GM19463 (cell line): ENCODE results near the gene NAT14.

Source experiments
- ATAC-seq: cut with Tn5 transposase; IDR thresholded peaks from one replicate; pipeline ENCODE4 v1.9.1; 2021; ENCODE audit warnings: mild to moderate bottlenecking, moderate library complexity; ENCODE audit not compliant: unreplicated experiment

NAT14 gene

GRCh38 chr19:55500368-55500952, 15.5 kb downstream of the NAT14 start:
- no peak for ATAC-seq

GRCh38 chr19:55502197-55502952, 17.4 kb downstream of the NAT14 start:
- ATAC-seq: no peak

- no peak for ATAC-seq
Observed at GRCh38 chr19:55503157-55503501, 18.1 kb downstream of the NAT14 start.

GRCh38 chr19:55503502-55504251, 18.7 kb downstream of the NAT14 start:
- ATAC-seq: peak; percentile 98

- ATAC-seq: no peak
Observed at GRCh38 chr19:55504252-55504603, 19.2 kb downstream of the NAT14 start.

GRCh38 chr19:55504981-55505380, 20.0 kb downstream of the NAT14 start:
- no peak for ATAC-seq

- no peak for ATAC-seq
Observed at GRCh38 chr19:55508120-55508519, 23.1 kb downstream of the NAT14 start.

GRCh38 chr19:55516878-55517620, 32.1 kb downstream of the NAT14 start:
- ATAC-seq: peak; percentile 99

GRCh38 chr19:55519451-55520311, 34.7 kb downstream of the NAT14 start:
- ATAC-seq: no peak

GRCh38 chr19:55520691-55521292, 35.8 kb downstream of the NAT14 start:
- ATAC-seq: no peak

GRCh38 chr19:55525289-55526101, 40.5 kb downstream of the NAT14 start:
- no peak for ATAC-seq

- no peak for ATAC-seq
Observed at GRCh38 chr19:55526216-55527196, 41.5 kb downstream of the NAT14 start.

- ATAC-seq: no peak
Observed at GRCh38 chr19:55527197-55528029, 42.4 kb downstream of the NAT14 start.

GRCh38 chr19:55528030-55528803, 43.2 kb downstream of the NAT14 start:
- ATAC-seq: no peak

- ATAC-seq: no peak
Observed at GRCh38 chr19:55529636-55530234, 44.7 kb downstream of the NAT14 start.

- no peak for ATAC-seq
Observed at GRCh38 chr19:55530996-55531395, 46.0 kb downstream of the NAT14 start.
